Measurements from ENCODE around the gene RPS6KA1.
A peak's percentile ranks its signal among the peaks of the same experiment; 100 is the strongest.

GRCh38 chr1:26541816-26542711 is 12.5 kb downstream of the RPS6KA1 start:
- TF ChIP-seq, protein P1, sequence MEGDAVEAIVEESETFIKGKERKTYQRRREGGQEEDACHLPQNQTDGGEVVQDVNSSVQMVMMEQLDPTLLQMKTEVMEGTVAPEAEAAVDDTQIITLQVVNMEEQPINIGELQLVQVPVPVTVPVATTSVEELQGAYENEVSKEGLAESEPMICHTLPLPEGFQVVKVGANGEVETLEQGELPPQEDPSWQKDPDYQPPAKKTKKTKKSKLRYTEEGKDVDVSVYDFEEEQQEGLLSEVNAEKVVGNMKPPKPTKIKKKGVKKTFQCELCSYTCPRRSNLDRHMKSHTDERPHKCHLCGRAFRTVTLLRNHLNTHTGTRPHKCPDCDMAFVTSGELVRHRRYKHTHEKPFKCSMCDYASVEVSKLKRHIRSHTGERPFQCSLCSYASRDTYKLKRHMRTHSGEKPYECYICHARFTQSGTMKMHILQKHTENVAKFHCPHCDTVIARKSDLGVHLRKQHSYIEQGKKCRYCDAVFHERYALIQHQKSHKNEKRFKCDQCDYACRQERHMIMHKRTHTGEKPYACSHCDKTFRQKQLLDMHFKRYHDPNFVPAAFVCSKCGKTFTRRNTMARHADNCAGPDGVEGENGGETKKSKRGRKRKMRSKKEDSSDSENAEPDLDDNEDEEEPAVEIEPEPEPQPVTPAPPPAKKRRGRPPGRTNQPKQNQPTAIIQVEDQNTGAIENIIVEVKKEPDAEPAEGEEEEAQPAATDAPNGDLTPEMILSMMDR (IDR thresholded peaks at IDR 0.05; ENCODE audit: low read depth, low read length, poor library complexity, severe bottlenecking): peak; percentile 58
- no peak for TF ChIP-seq EZH2phosphoT487 (IDR thresholded peaks at IDR 0.05; ENCODE audit: borderline replicate concordance, low read length)

Measured in DOHH2 (cell line).